ENCODE results near the gene ZNF20. TPM values are rescaled to one million over a fixed set of nuclear protein-coding genes. Genes with fewer than 3 reads are reported as not detected.

The ZNF20 gene
- total RNA-seq, 1 experiment from 2014 or later = 5.8 TPM

GRCh38 chr19:12155324-12155860 is 15.2 kb upstream of the ZNF20 start:
- Histone ChIP-seq H3K27me3 (replicated peaks; ENCODE audit: control insufficient read depth, insufficient read depth, low read length) (no peaks in the 10 kb centered on the region), H3K36me3 (ENCODE audit: control insufficient read depth, insufficient read depth, low read length) (no peaks in the 10 kb centered on the region), H3K4me3 (ENCODE audit: low read depth, low read length) (no peak overlapping the region), H3K4me1 (no peaks in the 10 kb centered on the region), H3K9me3 (no peaks in the 10 kb centered on the region)
- no peak for TF ChIP-seq CTCF (IDR thresholded peaks at IDR 0.05; ENCODE audit: insufficient read depth in 1 of 2, low read depth in 1 of 2, low read length in 1 of 2, severe bottlenecking in 1 of 2, unreplicated experiment in 1 of 2)
- intact Hi-C loops (cut with micrococcal nuclease; ENCODE audit: unreplicated experiment) = no loop called here
- Mint-ChIP-seq H3K9me3 (ENCODE audit: unreplicated experiment) (peaks cover 8% of the 10 kb centered on the region), H3K27me3 (ENCODE audit: insufficient read depth, unreplicated experiment) (peaks cover 2% of the 10 kb centered on the region), H3K4me3 (ENCODE audit: unreplicated experiment) (no peak overlapping the region), H3K36me3 (ENCODE audit: insufficient read depth, unreplicated experiment) (no peaks in the 10 kb centered on the region), H3K4me1 (ENCODE audit: low read depth, unreplicated experiment) (no peaks in the 10 kb centered on the region), H3K27ac (ENCODE audit: unreplicated experiment) (no peak overlapping the region)
- ChIA-PET CTCF (no interaction called here), POLR2A (no interaction called here)
- no TSS peak for BruUV-seq (replicated peaks)
- no peak for DNase-seq

GRCh38 chr19:12145348-12145747 is 5.2 kb upstream of the ZNF20 start:
- TF ChIP-seq CTCF (IDR thresholded peaks at IDR 0.05; ENCODE audit: insufficient read depth in 1 of 2, low read depth in 1 of 2, low read length in 1 of 2, severe bottlenecking in 1 of 2, unreplicated experiment in 1 of 2) = no peak
- H3K4me3 Mint-ChIP-seq (ENCODE audit: unreplicated experiment) = no peak overlapping the region
- H3K36me3 Mint-ChIP-seq (ENCODE audit: insufficient read depth, unreplicated experiment) = peaks cover 7% of the 10 kb centered on the region
- no peak for DNase-seq
- H3K4me3 ChIP-seq (ENCODE audit: low read depth, low read length) = no peak overlapping the region
- CTCF ChIA-PET = interaction anchor here (1.1 kb wide), 1 partner anchor 86 kb away, joined by 4 read pairs; no protein-coding TSS in a partner anchor
- no peaks in the 10 kb centered on the region for H3K27me3 Mint-ChIP-seq (ENCODE audit: insufficient read depth, unreplicated experiment)
- POLR2A ChIA-PET = no interaction called here
- no TSS peak for BruUV-seq (replicated peaks)
- intact Hi-C loops (cut with micrococcal nuclease; ENCODE audit: unreplicated experiment) = no loop called here
- H3K27me3 ChIP-seq (replicated peaks; ENCODE audit: control insufficient read depth, insufficient read depth, low read length) = no peaks in the 10 kb centered on the region
- no peaks in the 10 kb centered on the region for H3K4me1 ChIP-seq
- peaks cover 8% of the 10 kb centered on the region for H3K4me1 Mint-ChIP-seq (ENCODE audit: low read depth, unreplicated experiment)
- no peak overlapping the region for H3K27ac Mint-ChIP-seq (ENCODE audit: unreplicated experiment)
- H3K9me3 ChIP-seq = no peaks in the 10 kb centered on the region
- no peaks in the 10 kb centered on the region for H3K36me3 ChIP-seq (ENCODE audit: control insufficient read depth, insufficient read depth, low read length)
- peaks cover 19% of the 10 kb centered on the region for H3K9me3 Mint-ChIP-seq (ENCODE audit: unreplicated experiment)

- CTCF ChIA-PET = interaction anchor here (0.6 to 2.5 kb wide), 5 partner anchors 50 to 343 kb away, joined by 3 to 37 read pairs (median 9); partner anchors contain the start of genes ZNF491 and ZNF878
- no peak for DNase-seq
- peak overlapping the region; percentile 63 for H3K27ac Mint-ChIP-seq (ENCODE audit: unreplicated experiment)
- peaks cover 3% of the 10 kb centered on the region for H3K36me3 ChIP-seq (ENCODE audit: control insufficient read depth, insufficient read depth, low read length)
- no peak for TF ChIP-seq CTCF (IDR thresholded peaks at IDR 0.05; ENCODE audit: insufficient read depth in 1 of 2, low read depth in 1 of 2, low read length in 1 of 2, severe bottlenecking in 1 of 2, unreplicated experiment in 1 of 2)
- POLR2A ChIA-PET = no interaction called here
- no peaks in the 10 kb centered on the region for H3K27me3 ChIP-seq (replicated peaks; ENCODE audit: control insufficient read depth, insufficient read depth, low read length)
- peaks cover 16% of the 10 kb centered on the region for H3K4me1 Mint-ChIP-seq (ENCODE audit: low read depth, unreplicated experiment)
- peaks cover 35% of the 10 kb centered on the region for H3K36me3 Mint-ChIP-seq (ENCODE audit: insufficient read depth, unreplicated experiment)
- H3K4me1 ChIP-seq = 0 out of 2 replicates have a peak, but pooled peaks cover 5% of the 10 kb centered on the region
- H3K9me3 Mint-ChIP-seq (ENCODE audit: unreplicated experiment) = peaks cover 9% of the 10 kb centered on the region
- H3K27me3 Mint-ChIP-seq (ENCODE audit: insufficient read depth, unreplicated experiment) = no peaks in the 10 kb centered on the region
- no peaks in the 10 kb centered on the region; the same call in 1 of the 2 replicates for H3K9me3 ChIP-seq
- H3K4me3 ChIP-seq (ENCODE audit: low read depth, low read length) = no peak overlapping the region
- BruUV-seq (replicated peaks) = no TSS peak
- peak overlapping the region; percentile 88 for H3K4me3 Mint-ChIP-seq (ENCODE audit: unreplicated experiment)
- intact Hi-C loops (cut with micrococcal nuclease; ENCODE audit: unreplicated experiment) = loop anchor here (1.0 to 5.0 kb wide), 4 partner anchors 153 to 444 kb away; partner anchors contain the start of gene ZNF440
Measured at GRCh38 chr19:12141405-12141736, 1.2 kb upstream of the ZNF20 start.

Measured in Caco-2 (cell line).